A673 (cell line): Measurements from ENCODE around the gene FZD10.

Experiments used
- EZH2 ChIP-seq: fragments of 200-600 bp; sonication (generic); IDR thresholded peaks from 2 replicates; pipeline ENCODE4 v1.6.1; 2017; ENCODE audit warnings: borderline replicate concordance, low read depth, mild to moderate bottlenecking, mixed read lengths, antibody characterized with exemption, low read length; ENCODE audit not compliant: poor library complexity, severe bottlenecking
- TF ChIP-seq, protein P1 (sequence below): fragments of 300-800, 200-600 bp; sonication (generic); conservative IDR thresholded peaks from 2 replicates; pipeline ENCODE4 v1.5.1; 2017; ENCODE audit warnings: low read depth, mild to moderate bottlenecking, antibody characterized with exemption, low read length, moderate library complexity, mixed read lengths

DNA sequence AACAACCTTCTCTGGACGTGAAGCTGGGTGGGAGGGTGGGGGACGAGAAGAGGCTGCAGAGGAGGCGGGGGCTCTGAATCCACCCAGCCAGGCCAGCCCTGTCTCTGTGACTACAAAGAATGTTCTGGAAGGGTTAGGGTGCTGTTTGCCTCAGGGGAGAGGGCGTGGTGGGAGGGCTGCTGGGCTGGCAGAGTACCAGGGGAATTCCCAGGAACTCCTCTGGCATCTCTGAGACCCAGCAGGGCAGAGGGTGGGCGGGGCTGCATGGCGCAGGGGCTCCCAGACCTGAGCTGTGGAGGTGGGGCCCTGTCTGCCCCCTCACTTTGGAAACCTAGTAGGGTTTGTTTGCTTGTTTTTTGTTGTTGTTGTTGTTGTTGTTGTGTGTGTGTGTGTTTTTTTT lies 45.5 kb upstream of the FZD10 start:
- TF ChIP-seq, protein P1, sequence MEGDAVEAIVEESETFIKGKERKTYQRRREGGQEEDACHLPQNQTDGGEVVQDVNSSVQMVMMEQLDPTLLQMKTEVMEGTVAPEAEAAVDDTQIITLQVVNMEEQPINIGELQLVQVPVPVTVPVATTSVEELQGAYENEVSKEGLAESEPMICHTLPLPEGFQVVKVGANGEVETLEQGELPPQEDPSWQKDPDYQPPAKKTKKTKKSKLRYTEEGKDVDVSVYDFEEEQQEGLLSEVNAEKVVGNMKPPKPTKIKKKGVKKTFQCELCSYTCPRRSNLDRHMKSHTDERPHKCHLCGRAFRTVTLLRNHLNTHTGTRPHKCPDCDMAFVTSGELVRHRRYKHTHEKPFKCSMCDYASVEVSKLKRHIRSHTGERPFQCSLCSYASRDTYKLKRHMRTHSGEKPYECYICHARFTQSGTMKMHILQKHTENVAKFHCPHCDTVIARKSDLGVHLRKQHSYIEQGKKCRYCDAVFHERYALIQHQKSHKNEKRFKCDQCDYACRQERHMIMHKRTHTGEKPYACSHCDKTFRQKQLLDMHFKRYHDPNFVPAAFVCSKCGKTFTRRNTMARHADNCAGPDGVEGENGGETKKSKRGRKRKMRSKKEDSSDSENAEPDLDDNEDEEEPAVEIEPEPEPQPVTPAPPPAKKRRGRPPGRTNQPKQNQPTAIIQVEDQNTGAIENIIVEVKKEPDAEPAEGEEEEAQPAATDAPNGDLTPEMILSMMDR = no peak
- TF ChIP-seq EZH2 = no peak
